Keratinocyte (primary cell): ENCODE results near the gene MYOD1. TPM values are rescaled to one million over a fixed set of nuclear protein-coding genes. Genes with fewer than 3 reads are reported as not detected.

Experiments
- DNase-seq: peaks from one replicate; pipeline ENCODE4 v3.0.0-alpha.2; 2011; ENCODE audit warnings: low read depth, missing footprints, low spot score
- FAIRE-seq: peaks from 2 replicates; lab custom pipeline; 2011; peaks lifted over from hg19 to GRCh38; lab: Jason Lieb, UNC
- H2AFZ ChIP-seq: 2 replicates; pipeline ENCODE4 v1.6.0; 2012; ENCODE audit warnings: low read length, control low read depth, inconsistent platforms; ENCODE audit not compliant: control insufficient read depth
- H3K27ac ChIP-seq: 2 replicates; pipeline ENCODE4 v1.5.1; 2011; ENCODE audit warnings: low read length; ENCODE audit not compliant: control insufficient read depth, insufficient read depth
- H3K27me3 ChIP-seq: 3 replicates; pipeline ENCODE4 v1.6.0; 2011; ENCODE audit warnings: low read length; ENCODE audit not compliant: control insufficient read depth, insufficient read depth; ENCODE audit errors: extremely low read depth
- H3K36me3 ChIP-seq, 2 experiments: 2 replicates in 1 of 2; 3 replicates in 1 of 2; pipeline ENCODE4 v1.5.1; 2011; ENCODE audit warnings: low read length in 2 of 2, mild to moderate bottlenecking in 1 of 2; ENCODE audit not compliant: control insufficient read depth in 2 of 2, insufficient read depth in 2 of 2; ENCODE audit errors: extremely low read depth in 1 of 2
- H3K4me1 ChIP-seq: 3 replicates; pipeline ENCODE4 v1.5.1; 2011; ENCODE audit warnings: low read length; ENCODE audit not compliant: control insufficient read depth, insufficient read depth; ENCODE audit errors: extremely low read depth
- H3K4me2 ChIP-seq: 3 replicates; pipeline ENCODE4 v1.6.0; 2011; ENCODE audit warnings: low read depth, low read length; ENCODE audit not compliant: control insufficient read depth, insufficient read depth; ENCODE audit errors: extremely low read depth
- H3K4me3 ChIP-seq, 3 experiments: fragments of 200-600 bp in 1 of 3; sonication (generic) in 1 of 3; 2 replicates in 2 of 3; 3 replicates in 1 of 3; pipeline ENCODE4 v1.5.1; 2011 to 2016; ENCODE audit warnings: low read length in 3 of 3, mild to moderate bottlenecking in 3 of 3, control low read depth in 2 of 3, inconsistent platforms in 1 of 3, low read depth in 1 of 3, mixed read lengths in 1 of 3, mixed run types in 1 of 3, moderate library complexity in 1 of 3; ENCODE audit not compliant: control insufficient read depth in 2 of 3, insufficient read depth in 2 of 3; ENCODE audit errors: extremely low read depth in 1 of 3
- H3K79me2 ChIP-seq: 2 replicates; pipeline ENCODE4 v1.6.0; 2012; ENCODE audit warnings: low read length; ENCODE audit not compliant: control insufficient read depth, insufficient read depth
- H3K9ac ChIP-seq: 3 replicates; pipeline ENCODE4 v1.6.0; 2011; ENCODE audit warnings: low read length; ENCODE audit not compliant: control insufficient read depth, insufficient read depth; ENCODE audit errors: extremely low read depth
- H3K9me1 ChIP-seq: 3 replicates; pipeline ENCODE4 v1.6.0; 2011; ENCODE audit warnings: low read length; ENCODE audit not compliant: control insufficient read depth, insufficient read depth; ENCODE audit errors: extremely low read depth
- H3K9me3 ChIP-seq: 2 replicates; pipeline ENCODE4 v1.5.1; 2012; ENCODE audit warnings: low read depth, low read length; ENCODE audit not compliant: control insufficient read depth
- H4K20me1 ChIP-seq: 3 replicates; pipeline ENCODE4 v1.6.0; 2011; ENCODE audit warnings: low read length; ENCODE audit not compliant: control insufficient read depth, insufficient read depth; ENCODE audit errors: extremely low read depth
- CTCF ChIP-seq, 3 experiments: IDR thresholded peaks in 1 of 3; conservative IDR thresholded peaks in 1 of 3; optimal IDR thresholded peaks in 1 of 3; 2 replicates in 2 of 3; 3 replicates in 1 of 3; pipeline versions ENCODE3 to v1.5.1; 2011; ENCODE audit warnings: low read length in 3 of 3, mild to moderate bottlenecking in 3 of 3, moderate library complexity in 2 of 3, control low read depth in 1 of 3, inconsistent platforms in 1 of 3; ENCODE audit not compliant: insufficient read depth in 2 of 3; ENCODE audit errors: extremely low read depth in 1 of 3
- EZH2 ChIP-seq: IDR thresholded peaks from one replicate; pipeline ENCODE4 v1.6.1; 2012; ENCODE audit warnings: inconsistent platforms, mild to moderate bottlenecking, low read length, moderate library complexity
- dilution Hi-C: fragments of 300-500 bp; cut with MboI; formaldehyde crosslinking; loops from one replicate; pipeline ENCODE4 v1.7.0; 2020; ENCODE audit warnings: low sequenced_read_pairs; ENCODE audit not compliant: extremely low pct_ligation_motif_present
- polyA plus RNA-seq, 5 experiments: library from polyadenylated mRNA; depleted of rRNA in 3 of 5; stranded (reverse) in 3 of 5; stranded (forward) in 1 of 5; unstranded in 1 of 5; fragments of >200 nt; gene quantifications; 1 replicate in 1 of 5; 2 replicates in 3 of 5; 3 replicates in 1 of 5; pipeline versions ENCODE4 v1.2.1 to v1.2.3, GENCODE V29; 2011 to 2012; ENCODE audit warnings: missing spikeins in 2 of 5, low read depth in 1 of 5, low replicate concordance in 1 of 5

The MYOD1 gene
- polyA plus RNA-seq, 1 donor (not counting 4 experiments of a cell fraction or from before 2014, with no cell fraction given), result not detected

- Histone ChIP-seq H3K36me3 (no peaks in the 10 kb centered on the region), H3K4me2 (no peak overlapping the region), H4K20me1 (no peaks in the 10 kb centered on the region), H3K27me3 (peaks cover 3% of the 10 kb centered on the region), H3K9me3 (no peaks in the 10 kb centered on the region), H3K9me1 (no peaks in the 10 kb centered on the region), H3K4me3 (no peak overlapping the region), H3K79me2 (no peaks in the 10 kb centered on the region), H3K27ac (no peak overlapping the region), H3K4me1 (no peaks in the 10 kb centered on the region), H2AFZ (no peak overlapping the region), H3K9ac (no peak overlapping the region)
- DNase-seq, result no peak
- no peak for FAIRE-seq
- TF ChIP-seq CTCF (optimal IDR thresholded peaks at IDR 0.05 in 1 of 3, IDR thresholded peaks at IDR 0.05 in 1 of 3, conservative IDR thresholded peaks at IDR 0.05 in 1 of 3; ENCODE audit: extremely low read depth in 1 of 3, insufficient read depth in 2 of 3, low read length in 3 of 3) (no peak), EZH2 (no peak)
- dilution Hi-C loops, result no loop called here
Observed at GRCh38 chr11:17707830-17708229, 11.5 kb upstream of the MYOD1 start.

- TF ChIP-seq CTCF (optimal IDR thresholded peaks at IDR 0.05 in 1 of 3, IDR thresholded peaks at IDR 0.05 in 1 of 3, conservative IDR thresholded peaks at IDR 0.05 in 1 of 3; ENCODE audit: extremely low read depth in 1 of 3, insufficient read depth in 2 of 3, low read length in 3 of 3) (no peak), EZH2 (no peak)
- dilution Hi-C loops, result no loop called here
- peaks cover 8% of the 10 kb centered on the region for H3K27me3 ChIP-seq
Observed at GRCh38 chr11:17711836-17712235, 7.5 kb upstream of the MYOD1 start.

More at GRCh38 chr11:17711836-17712235, 7.5 kb upstream of the MYOD1 start:
- Histone ChIP-seq H3K9ac (no peak overlapping the region), H3K4me1 (no peaks in the 10 kb centered on the region), H3K79me2 (no peaks in the 10 kb centered on the region), H3K4me3 (no peak overlapping the region), H3K36me3 (no peaks in the 10 kb centered on the region), H3K27ac (no peak overlapping the region), H3K4me2 (no peak overlapping the region), H4K20me1 (no peaks in the 10 kb centered on the region), H2AFZ (no peak overlapping the region), H3K9me3 (no peaks in the 10 kb centered on the region), H3K9me1 (no peaks in the 10 kb centered on the region)
- no peak for DNase-seq
- FAIRE-seq, result no peak
